ENCODE measurements around the gene SPACA6.

The SPACA6 gene

GRCh38 chr19:51689751-51690453 lies 3.2 kb upstream of the SPACA6 start:
- no peak for DNase-seq (ENCODE audit: low read depth in 2 of 2)

- DNase-seq (ENCODE audit: low read depth in 2 of 2) = peak in 1 of 2 experiments; percentile 62
These were observed 2.6 kb upstream of the SPACA6 start for GRCh38 chr19:51690454-51691073.

GRCh38 chr19:51691074-51691583 lies 2.0 kb upstream of the SPACA6 start:
- DNase-seq (ENCODE audit: low read depth in 2 of 2) = no peak

- no peak for DNase-seq (ENCODE audit: low read depth in 2 of 2)
These were observed 1.3 kb upstream of the SPACA6 start for GRCh38 chr19:51691584-51692428.

GRCh38 chr19:51692468-51692867 lies 662 bp upstream of the SPACA6 start:
- no peak for DNase-seq (ENCODE audit: low read depth in 2 of 2)

- DNase-seq (ENCODE audit: low read depth in 2 of 2) = no peak
These were observed 689 bp downstream of the SPACA6 start for GRCh38 chr19:51693819-51694218.

- DNase-seq (ENCODE audit: low read depth in 2 of 2) = no peak
These were observed 1.4 kb downstream of the SPACA6 start for GRCh38 chr19:51694318-51695085.

GRCh38 chr19:51695088-51695487 lies 2.0 kb downstream of the SPACA6 start:
- no peak for DNase-seq (ENCODE audit: low read depth in 2 of 2)

GRCh38 chr19:51695702-51696315 lies 2.7 kb downstream of the SPACA6 start:
- DNase-seq (ENCODE audit: low read depth in 2 of 2) = no peak

- DNase-seq (ENCODE audit: low read depth in 2 of 2) = no peak
These were observed 3.5 kb downstream of the SPACA6 start for GRCh38 chr19:51696606-51697005.

GRCh38 chr19:51697169-51697776 lies 4.1 kb downstream of the SPACA6 start:
- no peak for DNase-seq (ENCODE audit: low read depth in 2 of 2)

GRCh38 chr19:51698296-51698695 lies 5.2 kb downstream of the SPACA6 start:
- no peak for DNase-seq (ENCODE audit: low read depth in 2 of 2)

- no peak for DNase-seq (ENCODE audit: low read depth in 2 of 2)
These were observed 6.0 kb downstream of the SPACA6 start for GRCh38 chr19:51699170-51699569.

- no peak for DNase-seq (ENCODE audit: low read depth in 2 of 2)
These were observed 8.5 kb downstream of the SPACA6 start for GRCh38 chr19:51701468-51702100.

- DNase-seq (ENCODE audit: low read depth in 2 of 2) = peak; percentile 20 to 38
These were observed 9.1 kb downstream of the SPACA6 start for GRCh38 chr19:51702103-51702824.

GRCh38 chr19:51702825-51703574 lies 9.9 kb downstream of the SPACA6 start:
- no peak for DNase-seq (ENCODE audit: low read depth in 2 of 2)

- DNase-seq (ENCODE audit: low read depth in 2 of 2) = peak; percentile 93 to 96
These were observed 10.7 kb downstream of the SPACA6 start for GRCh38 chr19:51703575-51704515.

- no peak for DNase-seq (ENCODE audit: low read depth in 2 of 2)
These were observed 11.5 kb downstream of the SPACA6 start for GRCh38 chr19:51704626-51705025.

All from stimulated activated CD4-positive, alpha-beta T cell treated with anti-CD3 and anti-CD28 coated beads, Interleukin-12 subunit alpha, Interleukin-12 subunit beta, amount 100 ng/mL, for 24 hours (primary cell).